Fibroblast of pulmonary artery (primary cell): Measurements from ENCODE around the gene HRH3.

Experiments
- DNase-seq: peaks from one replicate; pipeline ENCODE4 v3.0.0-alpha.2; 2010; ENCODE audit warnings: low read depth
- H3K4me3 ChIP-seq: replicated peaks from 2 replicates; pipeline ENCODE4 v1.5.1; 2011; ENCODE audit warnings: low read depth, mild to moderate bottlenecking, control low read depth, low read length, moderate library complexity
- CTCF ChIP-seq: IDR thresholded peaks from 2 replicates; pipeline ENCODE4 v1.5.1; 2011; ENCODE audit warnings: mild to moderate bottlenecking, control low read depth, low read length, inconsistent platforms; ENCODE audit errors: missing control alignments

The HRH3 gene

DNA sequence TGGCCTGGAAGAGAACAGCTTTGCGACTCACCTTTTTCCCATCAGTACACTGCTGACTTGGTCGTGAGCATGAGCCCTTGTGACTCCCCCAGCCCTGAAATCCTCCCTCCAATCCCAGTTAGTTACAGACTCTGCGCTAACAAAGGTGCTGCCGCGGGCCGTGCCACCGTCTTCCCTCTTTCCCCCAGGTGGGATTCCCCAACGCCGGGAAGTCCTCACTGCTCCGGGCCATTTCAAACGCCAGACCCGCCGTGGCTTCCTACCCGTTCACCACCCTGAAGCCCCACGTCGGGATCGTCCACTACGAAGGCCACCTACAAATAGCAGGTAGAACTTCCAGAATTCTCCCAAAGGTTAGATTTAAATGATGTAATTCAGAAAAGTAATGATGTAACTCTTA lies 21.1 kb downstream of the HRH3 start:
- TF ChIP-seq CTCF = no peak
- no peak overlapping the region for H3K4me3 ChIP-seq
- DNase-seq = no peak

DNA sequence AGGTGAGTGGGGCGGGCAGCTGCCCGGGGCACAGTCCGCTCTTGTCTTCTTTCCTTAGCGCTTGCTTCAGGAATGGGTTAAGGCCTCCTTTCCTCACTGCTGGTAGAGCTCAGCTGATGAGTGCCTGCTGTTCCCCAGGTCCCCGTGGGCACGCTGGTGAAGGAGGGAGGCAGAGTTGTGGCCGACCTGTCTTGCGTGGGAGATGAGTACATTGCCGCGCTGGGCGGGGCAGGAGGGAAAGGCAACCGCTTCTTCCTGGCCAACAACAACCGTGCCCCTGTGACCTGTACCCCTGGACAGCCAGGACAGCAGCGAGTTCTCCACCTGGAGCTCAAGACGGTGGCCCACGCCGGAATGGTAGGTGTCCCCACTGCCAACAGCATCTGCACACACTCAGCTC lies 21.6 kb downstream of the HRH3 start:
- TF ChIP-seq CTCF = no peak
- DNase-seq = no peak
- H3K4me3 ChIP-seq = no peak overlapping the region

DNA sequence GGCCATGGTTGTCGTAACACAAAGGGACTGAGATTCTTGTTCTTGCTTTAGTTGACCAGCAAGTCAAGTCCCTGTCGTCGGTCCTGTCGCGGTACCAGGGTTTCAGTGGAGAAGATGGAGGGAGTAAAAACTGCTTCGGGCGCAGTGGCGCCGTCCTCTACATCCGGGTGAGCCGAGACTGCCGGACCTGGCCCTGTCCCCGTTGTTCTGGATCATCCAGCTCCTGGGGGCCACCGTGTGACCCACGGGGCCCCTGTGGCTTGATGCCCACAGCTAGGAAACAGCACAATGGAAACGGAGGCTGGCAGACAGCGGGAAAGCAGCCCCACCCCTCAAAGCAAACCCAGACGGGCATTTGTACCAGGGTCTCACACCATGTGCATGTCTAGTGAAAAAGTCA lies 22.3 kb downstream of the HRH3 start:
- TF ChIP-seq CTCF = no peak
- H3K4me3 ChIP-seq = no peak overlapping the region
- no peak for DNase-seq

GRCh38 chr20:62197311-62197710 lies 22.8 kb downstream of the HRH3 start:
- TF ChIP-seq CTCF = no peak
- DNase-seq = no peak
- no peak overlapping the region for H3K4me3 ChIP-seq

GRCh38 chr20:62196286-62196685 lies 23.8 kb downstream of the HRH3 start:
- no peak overlapping the region for H3K4me3 ChIP-seq
- TF ChIP-seq CTCF = no peak
- no peak for DNase-seq

GRCh38 chr20:62195736-62196135 lies 24.3 kb downstream of the HRH3 start:
- H3K4me3 ChIP-seq = no peak overlapping the region
- no peak for DNase-seq
- TF ChIP-seq CTCF = no peak

DNA sequence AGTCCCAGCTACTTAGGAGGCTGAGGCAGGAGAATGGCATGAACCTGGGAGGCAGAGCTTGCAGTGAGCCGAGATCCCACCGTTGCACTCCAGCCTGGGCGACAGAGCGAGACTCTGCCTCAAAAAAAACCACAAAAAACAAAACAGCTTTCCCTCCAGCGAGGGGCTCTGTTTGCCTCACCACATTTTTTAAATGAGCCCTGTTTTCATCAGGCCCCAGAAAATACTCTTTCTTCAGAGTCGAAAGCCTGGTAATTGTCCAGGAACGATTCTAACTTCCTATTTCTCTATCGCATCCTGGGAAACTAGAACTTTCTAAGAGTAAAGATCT lies 25.0 kb downstream of the HRH3 start:
- DNase-seq = no peak
- TF ChIP-seq CTCF = no peak
- no peak overlapping the region for H3K4me3 ChIP-seq
